SK-N-MC (cell line): Measurements from ENCODE around the gene SPACA4.

Experiments used
- DNase-seq: peaks from one replicate; pipeline ENCODE4 v3.0.0-alpha.2; 2011; ENCODE audit warnings: low read depth, low spot score
- H3K27ac ChIP-seq: fragments of 200-600 bp; sonication (generic); 2 replicates; pipeline ENCODE4 v1.5.1; 2016; ENCODE audit warnings: mixed run types
- H3K36me3 ChIP-seq: fragments of 200-600 bp; sonication (generic); 2 replicates; pipeline ENCODE4 v1.6.1; 2017; ENCODE audit warnings: antibody characterized with exemption, low read length, mixed read lengths; ENCODE audit not compliant: insufficient read depth
- H3K4me3 ChIP-seq: fragments of 200-600 bp; sonication (generic); 2 replicates; pipeline ENCODE4 v1.5.1; 2016
- H3K9ac ChIP-seq: fragments of 200-600 bp; sonication (generic); 2 replicates; pipeline ENCODE4 v1.8.0; 2017; ENCODE audit warnings: mixed run types, mixed read lengths; ENCODE audit not compliant: insufficient read length
- H3K9me3 ChIP-seq: fragments of 200-600 bp; sonication (generic); 2 replicates; pipeline ENCODE4 v1.6.1; 2017; ENCODE audit warnings: low read depth, mild to moderate bottlenecking, antibody characterized with exemption, low read length, moderate library complexity, mixed read lengths
- EZH2 ChIP-seq: fragments of 200-600 bp; sonication (generic); IDR thresholded peaks from one replicate; pipeline ENCODE4 v1.6.1; 2017; ENCODE audit warnings: antibody characterized with exemption
- FOXP2 ChIP-seq: optimal IDR thresholded peaks from 2 replicates; pipeline ENCODE3; 2011; ENCODE audit warnings: mild to moderate bottlenecking, moderate library complexity; ENCODE audit not compliant: insufficient read depth; ENCODE audit errors: extremely low read length, control extremely low read depth
- POLR2AphosphoS5 ChIP-seq: IDR thresholded peaks from 2 replicates; pipeline ENCODE4 v1.6.1; 2012; ENCODE audit warnings: mild to moderate bottlenecking, low read depth, low read length, borderline replicate concordance

Gene SPACA4

DNA sequence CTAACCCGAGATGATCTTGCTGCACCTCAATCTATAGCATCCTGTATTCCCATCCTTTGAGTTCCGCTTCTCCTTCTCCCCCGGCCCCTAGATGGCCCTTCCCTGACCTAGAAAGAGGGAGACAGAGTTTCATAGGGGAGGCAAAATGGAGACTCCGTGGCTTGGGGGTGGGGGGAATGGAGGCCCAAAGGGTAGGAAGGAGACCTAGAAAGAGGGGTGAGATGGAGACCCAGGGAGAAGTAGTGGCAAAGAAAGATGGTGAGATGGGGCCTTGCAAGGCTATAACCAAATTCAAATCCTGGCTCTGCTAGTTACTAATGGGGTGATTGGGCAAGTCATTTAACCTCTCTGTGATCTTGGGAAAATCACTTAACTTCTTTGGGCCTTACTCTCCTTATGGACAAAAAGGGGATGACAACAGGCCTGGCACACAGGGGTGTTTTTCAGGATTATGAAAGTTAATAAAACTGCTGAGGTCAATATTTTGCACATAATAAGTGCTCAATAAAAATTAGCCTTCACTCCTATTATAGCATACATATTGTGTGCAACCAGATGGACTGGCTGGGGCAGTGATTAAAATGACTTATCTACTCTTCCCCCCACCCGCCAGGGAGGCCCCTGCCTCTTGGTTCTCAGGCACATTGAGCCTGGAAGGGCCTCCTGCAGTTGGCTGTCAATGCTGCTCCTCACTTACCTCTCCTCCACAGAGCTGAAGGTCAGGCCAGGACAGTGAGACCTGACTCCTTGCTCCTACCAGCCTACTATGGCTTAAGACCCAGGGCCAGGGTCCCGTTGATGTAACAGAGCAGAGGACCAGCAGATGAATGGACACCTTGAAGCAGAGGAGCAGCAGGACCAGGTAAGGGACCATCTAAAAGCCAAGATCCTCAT lies 13.4 kb downstream of the SPACA4 start:
- no peak for TF ChIP-seq EZH2
- no peak for TF ChIP-seq POLR2AphosphoS5
- TF ChIP-seq FOXP2, result no peak
- no peak for DNase-seq
- H3K9ac ChIP-seq, result peak overlapping the region; percentile 99
- H3K36me3 ChIP-seq, result peaks cover 36% of the 10 kb centered on the region
- H3K9me3 ChIP-seq, result no peaks in the 10 kb centered on the region
- H3K4me3 ChIP-seq, result peak overlapping the region; percentile 82
- H3K27ac ChIP-seq, result peak overlapping the region; percentile 84

DNA sequence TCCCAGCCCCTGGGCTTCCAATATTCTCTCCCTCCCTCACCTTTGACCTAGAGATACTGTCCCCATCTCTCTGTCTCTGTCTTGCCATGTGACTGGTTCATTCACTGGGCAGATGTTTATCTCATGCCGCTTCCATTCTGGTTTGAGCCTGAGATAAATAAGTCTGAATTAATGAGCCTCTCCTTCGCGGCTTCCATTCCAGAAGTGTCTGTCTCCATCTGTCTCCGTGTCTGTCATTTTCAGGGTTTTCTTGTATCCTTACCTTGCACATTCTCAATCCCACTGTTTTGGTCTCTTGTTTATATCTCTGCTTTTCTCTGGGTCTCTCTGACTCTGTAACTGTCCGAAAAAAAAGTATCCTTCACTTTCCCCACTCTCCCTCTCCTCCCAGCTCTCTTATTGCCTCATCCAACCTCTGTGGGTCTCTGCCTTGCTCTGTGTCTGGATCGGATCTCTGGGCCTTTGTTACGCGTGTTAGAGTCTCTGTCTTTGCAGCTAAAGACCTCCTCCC lies 17.1 kb downstream of the SPACA4 start:
- TF ChIP-seq POLR2AphosphoS5 (peak; percentile 75), FOXP2 (no peak), EZH2 (no peak)
- DNase-seq, result no peak
- Histone ChIP-seq H3K27ac (peak overlapping the region; percentile 83), H3K9me3 (no peaks in the 10 kb centered on the region), H3K4me3 (peak overlapping the region; percentile 94), H3K36me3 (no peaks in the 10 kb centered on the region; the same call in none of the 2 replicates), H3K9ac (peak overlapping the region; percentile 70)

- peak; percentile 81 for DNase-seq
- TF ChIP-seq EZH2, result no peak
- no peak; the same call in 1 of the 2 replicates for TF ChIP-seq POLR2AphosphoS5
- no peak for TF ChIP-seq FOXP2
- H3K4me3 ChIP-seq, result peak overlapping the region; percentile 94
- H3K9me3 ChIP-seq, result no peaks in the 10 kb centered on the region
- peak overlapping the region; percentile 83 for H3K27ac ChIP-seq
- H3K9ac ChIP-seq, result peak overlapping the region; percentile 92
- no peaks in the 10 kb centered on the region; the same call in 1 of the 2 replicates for H3K36me3 ChIP-seq
Observed at GRCh38 chr19:48624067-48624594, 17.6 kb downstream of the SPACA4 start.

- H3K36me3 ChIP-seq, result no peaks in the 10 kb centered on the region; the same call in 1 of the 2 replicates
- no peaks in the 10 kb centered on the region for H3K9me3 ChIP-seq
- DNase-seq, result no peak
- TF ChIP-seq POLR2AphosphoS5, result no peak
- H3K27ac ChIP-seq, result 0 out of 2 replicates have a peak overlapping the region, but pooled peaks have one; percentile 54
- peak overlapping the region; percentile 94 for H3K4me3 ChIP-seq
- H3K9ac ChIP-seq, result peak overlapping the region; percentile 92
Observed at GRCh38 chr19:48624791-48625723, 18.5 kb downstream of the SPACA4 start.

DNA sequence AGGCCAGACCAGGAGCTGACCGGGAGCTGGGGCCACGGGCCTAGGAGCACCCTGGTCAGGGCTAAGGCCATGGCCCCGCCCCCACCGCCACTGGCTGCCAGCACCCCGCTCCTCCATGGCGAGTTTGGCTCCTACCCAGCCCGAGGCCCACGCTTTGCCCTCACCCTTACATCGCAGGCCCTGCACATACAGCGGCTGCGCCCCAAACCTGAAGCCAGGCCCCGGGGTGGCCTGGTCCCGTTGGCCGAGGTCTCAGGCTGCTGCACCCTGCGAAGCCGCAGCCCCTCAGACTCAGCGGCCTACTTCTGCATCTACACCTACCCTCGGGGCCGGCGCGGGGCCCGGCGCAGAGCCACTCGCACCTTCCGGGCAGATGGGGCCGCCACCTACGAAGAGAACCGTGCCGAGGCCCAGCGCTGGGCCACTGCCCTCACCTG lies 19.4 kb downstream of the SPACA4 start:
- no peaks in the 10 kb centered on the region; the same call in 1 of the 2 replicates for H3K36me3 ChIP-seq
- no peak overlapping the region for H3K9ac ChIP-seq
- TF ChIP-seq FOXP2, result no peak
- TF ChIP-seq EZH2, result no peak
- TF ChIP-seq POLR2AphosphoS5, result no peak
- H3K27ac ChIP-seq, result no peak overlapping the region
- H3K9me3 ChIP-seq, result no peaks in the 10 kb centered on the region
- DNase-seq, result no peak
- no peak overlapping the region for H3K4me3 ChIP-seq

DNA sequence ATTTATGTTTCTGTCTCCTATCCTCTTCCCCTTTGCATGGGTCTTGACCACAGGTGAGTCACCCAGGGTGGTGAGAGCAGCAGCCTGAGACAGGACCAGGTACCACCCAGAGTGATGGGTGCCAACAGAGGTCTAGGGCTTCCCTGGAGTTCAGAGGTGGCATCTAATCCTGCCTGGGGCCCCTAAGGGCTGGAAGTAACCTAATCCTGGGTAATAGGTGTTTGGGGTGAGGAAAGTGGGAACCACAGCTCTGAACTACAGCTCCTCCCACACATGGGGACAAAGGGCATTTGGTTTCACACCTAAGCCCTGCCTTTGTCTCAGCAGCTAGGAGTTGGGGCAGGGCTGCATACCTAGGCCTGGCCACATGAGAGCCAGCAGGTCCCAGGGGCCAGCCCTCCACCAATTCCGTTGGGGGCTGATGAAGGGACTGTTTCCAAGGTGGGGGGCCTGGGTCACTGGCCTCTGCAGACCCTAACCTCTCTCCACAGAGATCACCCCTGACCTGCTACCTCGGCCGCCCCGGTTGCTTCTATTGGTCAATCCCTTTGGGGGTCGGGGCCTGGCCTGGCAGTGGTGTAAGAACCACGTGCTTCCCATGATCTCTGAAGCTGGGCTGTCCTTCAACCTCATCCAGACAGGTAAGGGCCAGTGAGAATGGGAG lies 20.8 kb downstream of the SPACA4 start:
- TF ChIP-seq FOXP2, result no peak
- H3K27ac ChIP-seq, result peak overlapping the region; percentile 19; the same call in 1 of the 2 replicates
- no peak overlapping the region for H3K9ac ChIP-seq
- no peaks in the 10 kb centered on the region for H3K9me3 ChIP-seq
- H3K4me3 ChIP-seq, result no peak overlapping the region
- H3K36me3 ChIP-seq, result peaks cover 5% of the 10 kb centered on the region; the same call in 1 of the 2 replicates
- DNase-seq, result no peak

- Histone ChIP-seq H3K27ac (no peak overlapping the region), H3K9me3 (no peaks in the 10 kb centered on the region), H3K36me3 (peaks cover 5% of the 10 kb centered on the region; the same call in 1 of the 2 replicates), H3K9ac (no peak overlapping the region), H3K4me3 (no peak overlapping the region)
- no peak for DNase-seq
- TF ChIP-seq FOXP2 (no peak), POLR2AphosphoS5 (no peak), EZH2 (no peak)
Observed at GRCh38 chr19:48627865-48628314, 21.3 kb downstream of the SPACA4 start.
